Osteoblast (primary cell): ENCODE measurements around the gene TTC21A. TPM values are rescaled to one million over a fixed set of nuclear protein-coding genes. Genes with fewer than 3 reads are reported as not detected.
A peak's percentile ranks its signal among the peaks of the same experiment; 100 is the strongest.

Experiments
- DNase-seq: peaks from one replicate; pipeline ENCODE4 v3.0.0; 2011; ENCODE audit warnings: low spot score, mixed read lengths; ENCODE audit not compliant: insufficient read length; ENCODE audit errors: missing footprints
- H2AFZ ChIP-seq: 2 replicates; pipeline ENCODE4 v1.6.0; 2011; ENCODE audit warnings: mild to moderate bottlenecking, low read length
- H3K27ac ChIP-seq: 2 replicates; pipeline ENCODE4 v1.5.1; 2011; ENCODE audit warnings: mild to moderate bottlenecking, low read depth, low read length, moderate library complexity
- H3K27me3 ChIP-seq: 2 replicates; pipeline ENCODE4 v1.6.0; 2012; ENCODE audit warnings: mild to moderate bottlenecking, control low read depth, inconsistent platforms, low read length, moderate library complexity; ENCODE audit not compliant: insufficient read depth
- H3K36me3 ChIP-seq: 2 replicates; pipeline ENCODE4 v1.5.1; 2011; ENCODE audit warnings: mild to moderate bottlenecking, low read length, control low read depth, moderate library complexity; ENCODE audit not compliant: insufficient read depth
- H3K4me1 ChIP-seq: 2 replicates; pipeline ENCODE4 v1.5.1; 2011; ENCODE audit warnings: mild to moderate bottlenecking, low read length, control low read depth, moderate library complexity; ENCODE audit not compliant: insufficient read depth
- H3K4me2 ChIP-seq: 2 replicates; pipeline ENCODE4 v1.6.0; 2011; ENCODE audit warnings: mild to moderate bottlenecking, low read length; ENCODE audit not compliant: insufficient read depth
- H3K4me3 ChIP-seq: fragments of 200-600 bp; sonication (generic); 3 replicates; pipeline ENCODE4 v1.5.1; 2012; ENCODE audit warnings: mild to moderate bottlenecking, low read length, inconsistent platforms; ENCODE audit not compliant: insufficient read depth
- H3K79me2 ChIP-seq: 2 replicates; pipeline ENCODE4 v1.6.0; 2012; ENCODE audit warnings: mild to moderate bottlenecking, low read length, control low read depth, inconsistent platforms; ENCODE audit not compliant: insufficient read depth
- H3K9me3 ChIP-seq: 2 replicates; pipeline ENCODE4 v1.5.1; 2011; ENCODE audit warnings: low read depth, low read length, control low read depth
- H4K20me1 ChIP-seq: 2 replicates; pipeline ENCODE4 v1.6.0; 2012; ENCODE audit warnings: mild to moderate bottlenecking, low read length, control low read depth; ENCODE audit not compliant: insufficient read depth
- total RNA-seq: library from RNA; depleted of rRNA; stranded (reverse); fragments of >200 nt; gene quantifications from 2 replicates; pipeline ENCODE4 v1.2.3, GENCODE V29; 2012
- TF ChIP-seq, protein P1 (sequence below): IDR thresholded peaks from 2 replicates; pipeline ENCODE4 v1.5.1; 2011; ENCODE audit warnings: mild to moderate bottlenecking, low read depth, low read length, moderate library complexity; ENCODE audit errors: extremely low read depth

The TTC21A gene
- total RNA-seq, 1 donor, result 6.9 TPM

- no peaks in the 10 kb centered on the region for H3K27me3 ChIP-seq
- H3K27ac ChIP-seq, result no peak overlapping the region
- H3K36me3 ChIP-seq, result no peaks in the 10 kb centered on the region
- H4K20me1 ChIP-seq, result peaks cover under 1% of the 10 kb centered on the region
- H2AFZ ChIP-seq, result no peak overlapping the region
- no peaks in the 10 kb centered on the region for H3K79me2 ChIP-seq
- H3K4me1 ChIP-seq, result peaks cover 7% of the 10 kb centered on the region
- no peaks in the 10 kb centered on the region for H3K9me3 ChIP-seq
- H3K4me2 ChIP-seq, result no peak overlapping the region
- TF ChIP-seq, protein P1, sequence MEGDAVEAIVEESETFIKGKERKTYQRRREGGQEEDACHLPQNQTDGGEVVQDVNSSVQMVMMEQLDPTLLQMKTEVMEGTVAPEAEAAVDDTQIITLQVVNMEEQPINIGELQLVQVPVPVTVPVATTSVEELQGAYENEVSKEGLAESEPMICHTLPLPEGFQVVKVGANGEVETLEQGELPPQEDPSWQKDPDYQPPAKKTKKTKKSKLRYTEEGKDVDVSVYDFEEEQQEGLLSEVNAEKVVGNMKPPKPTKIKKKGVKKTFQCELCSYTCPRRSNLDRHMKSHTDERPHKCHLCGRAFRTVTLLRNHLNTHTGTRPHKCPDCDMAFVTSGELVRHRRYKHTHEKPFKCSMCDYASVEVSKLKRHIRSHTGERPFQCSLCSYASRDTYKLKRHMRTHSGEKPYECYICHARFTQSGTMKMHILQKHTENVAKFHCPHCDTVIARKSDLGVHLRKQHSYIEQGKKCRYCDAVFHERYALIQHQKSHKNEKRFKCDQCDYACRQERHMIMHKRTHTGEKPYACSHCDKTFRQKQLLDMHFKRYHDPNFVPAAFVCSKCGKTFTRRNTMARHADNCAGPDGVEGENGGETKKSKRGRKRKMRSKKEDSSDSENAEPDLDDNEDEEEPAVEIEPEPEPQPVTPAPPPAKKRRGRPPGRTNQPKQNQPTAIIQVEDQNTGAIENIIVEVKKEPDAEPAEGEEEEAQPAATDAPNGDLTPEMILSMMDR, result no peak
- peak; percentile 73 for DNase-seq
- no peak overlapping the region for H3K4me3 ChIP-seq
Measured at GRCh38 chr3:39184081-39184967, 76.8 kb downstream of the TTC21A start.

DNA sequence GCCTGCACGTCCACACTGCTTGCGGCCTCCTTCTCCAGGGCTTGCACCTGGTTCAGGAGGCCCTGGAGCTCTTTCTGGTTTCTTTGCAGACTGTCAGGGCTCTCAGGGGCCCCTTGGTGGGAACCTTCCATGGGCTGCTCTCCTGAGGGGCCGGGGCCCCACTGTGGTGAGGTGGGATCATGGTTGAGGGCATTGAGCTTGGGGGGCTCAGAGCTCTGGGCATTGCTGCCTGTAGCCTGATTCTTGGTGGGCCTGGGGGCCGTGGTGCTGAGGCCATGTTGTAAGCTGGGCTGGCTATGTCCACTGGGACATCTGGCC is 77.4 kb downstream of the TTC21A start:
- no peak overlapping the region for H3K27ac ChIP-seq
- H3K4me1 ChIP-seq, result peaks cover 7% of the 10 kb centered on the region
- peak; percentile 65 for DNase-seq
- H4K20me1 ChIP-seq, result peaks cover 2% of the 10 kb centered on the region
- no peaks in the 10 kb centered on the region for H3K36me3 ChIP-seq
- H3K4me2 ChIP-seq, result no peak overlapping the region
- H3K9me3 ChIP-seq, result no peaks in the 10 kb centered on the region
- no peak overlapping the region for H2AFZ ChIP-seq
- H3K79me2 ChIP-seq, result no peaks in the 10 kb centered on the region
- H3K27me3 ChIP-seq, result no peaks in the 10 kb centered on the region
- H3K4me3 ChIP-seq, result no peak overlapping the region
- TF ChIP-seq, protein P1, result no peak

DNA sequence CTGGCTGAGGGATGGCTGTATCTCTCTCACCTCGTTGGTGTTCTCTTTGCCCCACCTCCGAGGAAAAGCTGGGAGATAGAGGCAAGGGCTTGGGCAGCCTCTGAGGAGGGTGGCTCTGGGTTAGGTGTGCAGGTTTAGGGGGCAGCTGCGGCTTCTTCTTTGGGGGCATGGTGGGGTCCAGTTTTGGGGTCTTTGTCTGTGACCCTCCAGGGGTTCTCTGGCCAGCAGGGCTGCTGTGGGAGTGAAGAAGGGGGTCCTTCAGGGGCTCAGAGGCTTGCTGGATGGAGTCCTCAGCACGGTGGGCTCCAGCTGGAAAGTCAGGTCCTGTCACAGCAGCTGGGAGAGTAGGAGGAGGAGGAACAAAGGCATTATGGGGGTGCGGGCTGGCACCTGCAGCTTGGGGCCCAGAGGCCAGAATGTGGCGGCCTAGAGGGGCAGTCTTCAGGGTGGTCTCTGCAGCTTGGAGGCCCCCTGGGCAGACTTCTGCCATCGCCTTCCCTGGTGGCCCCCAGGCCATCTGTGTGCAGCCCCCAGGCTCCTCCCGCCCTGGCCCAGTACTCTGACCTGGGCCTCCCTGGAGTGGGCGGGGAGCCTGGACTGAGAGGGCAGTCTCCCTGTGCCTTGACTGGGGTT is 78.0 kb downstream of the TTC21A start:
- Histone ChIP-seq H3K27ac (no peak overlapping the region), H3K4me1 (peaks cover 3% of the 10 kb centered on the region)
- DNase-seq, result peak; percentile 54

More for the DNA sequence above, 78.0 kb downstream of the TTC21A start:
- no peak overlapping the region for H2AFZ ChIP-seq
- H3K79me2 ChIP-seq, result no peaks in the 10 kb centered on the region
- H3K4me3 ChIP-seq, result no peak overlapping the region
- no peak overlapping the region for H3K4me2 ChIP-seq
- no peaks in the 10 kb centered on the region for H3K36me3 ChIP-seq
- H4K20me1 ChIP-seq, result peaks cover 2% of the 10 kb centered on the region
- TF ChIP-seq, protein P1, result no peak
- no peaks in the 10 kb centered on the region for H3K9me3 ChIP-seq
- no peaks in the 10 kb centered on the region for H3K27me3 ChIP-seq
